Measurements from ENCODE around the gene SETD2. TPM values are rescaled to one million over a fixed set of nuclear protein-coding genes. Genes with fewer than 3 reads are reported as not detected.
"Not testable (repeated sequence)": the region's sequence is repeated elsewhere in the genome, so short reads cannot be mapped to it uniquely, and the experiment has no call there.

SETD2 gene
- total and polyA plus RNA-seq, 2 experiments from 2014 or later, result 16.7 to 45.2 TPM

- Histone ChIP-seq H3K27ac (ENCODE audit: low read depth) (no peak overlapping the region), H2AFZ (no peak overlapping the region), H3K27me3 (ENCODE audit: insufficient read depth) (no peaks in the 10 kb centered on the region), H3K36me3 (ENCODE audit: insufficient read depth) (no peaks in the 10 kb centered on the region), H3K4me3 (no peak overlapping the region), H3K9me2 (ENCODE audit: insufficient read depth) (no peaks in the 10 kb centered on the region), H3K79me2 (replicated peaks; ENCODE audit: insufficient read depth) (no peaks in the 10 kb centered on the region), H3F3A (replicated peaks; ENCODE audit: low read depth) (no peaks in the 10 kb centered on the region), H3K4me2 (no peak overlapping the region), H3K4me1 (ENCODE audit: insufficient read depth) (no peaks in the 10 kb centered on the region), H4K20me1 (replicated peaks; ENCODE audit: insufficient read depth) (no peaks in the 10 kb centered on the region)
- ATAC-seq (no peak), DNase-seq (ENCODE audit: low spot score) (no peak)
- Mint-ChIP-seq H3K4me1 (no peaks in the 10 kb centered on the region), H3K4me3 (no peak overlapping the region), H3K27me3 (ENCODE audit: insufficient read depth, low read depth, poor library complexity) (no peaks in the 10 kb centered on the region), H3K9me3 (no peaks in the 10 kb centered on the region), H3K27ac (no peak overlapping the region; the same call in 1 of the 2 replicates), H3K36me3 (ENCODE audit: low read depth) (peaks cover 2% of the 10 kb centered on the region; the same call in 2 of the 3 replicates)
- TF ChIP-seq ETS1 (IDR thresholded peaks at IDR 0.05) (no peak), ZNF331 (CRISPR knock-in tag; IDR thresholded peaks at IDR 0.05; ENCODE audit: low read depth) (no peak), EZH2phosphoT487 (IDR thresholded peaks at IDR 0.05; ENCODE audit: unreplicated experiment) (no peak), ZNF114 (CRISPR knock-in tag; IDR thresholded peaks at IDR 0.05) (no peak), ZNF462 (CRISPR knock-in tag; IDR thresholded peaks at IDR 0.05) (no peak), JUNB (IDR thresholded peaks at IDR 0.05; ENCODE audit: unreplicated experiment) (no peak), EZH2 (IDR thresholded peaks at IDR 0.05; ENCODE audit: low read depth, unreplicated experiment) (no peak), NANOG (IDR thresholded peaks at IDR 0.05; ENCODE audit: borderline replicate concordance) (no peak), CREB1 (CRISPR knock-in tag; IDR thresholded peaks at IDR 0.05; ENCODE audit: low read depth) (no peak), REST (IDR thresholded peaks at IDR 0.05; ENCODE audit: unreplicated experiment) (no peak)
Measured at GRCh38 chr3:47186285-47186684, 22.4 kb upstream of the SETD2 start.

- not testable (repeated sequence) for ATAC-seq; H3K27ac Mint-ChIP-seq; H3K4me2 ChIP-seq; H3K27ac ChIP-seq (ENCODE audit: low read depth); H4K20me1 ChIP-seq (replicated peaks; ENCODE audit: insufficient read depth); H3K9me3 Mint-ChIP-seq; H3K79me2 ChIP-seq (replicated peaks; ENCODE audit: insufficient read depth); H3K4me1 ChIP-seq (ENCODE audit: insufficient read depth); DNase-seq (ENCODE audit: low spot score); H3K4me3 ChIP-seq; H3K36me3 ChIP-seq (ENCODE audit: insufficient read depth); H2AFZ ChIP-seq; H3K4me3 Mint-ChIP-seq; H3K27me3 Mint-ChIP-seq (ENCODE audit: insufficient read depth, low read depth, poor library complexity); H3F3A ChIP-seq (replicated peaks; ENCODE audit: low read depth); H3K27me3 ChIP-seq (ENCODE audit: insufficient read depth); H3K4me1 Mint-ChIP-seq; H3K9me2 ChIP-seq (ENCODE audit: insufficient read depth)
- H3K36me3 Mint-ChIP-seq (ENCODE audit: low read depth), result peaks cover 18% of the 10 kb centered on the region; the same call in 2 of the 3 replicates
Measured at GRCh38 chr3:47181685-47182084, 17.8 kb upstream of the SETD2 start.

Data from GM23338 (cell line).